D721Med (cell line): ENCODE results near the gene TBX21.

Experiments used
- DNase-seq: peaks from one replicate; pipeline ENCODE4 v3.0.0; 2011; ENCODE audit warnings: low spot score; ENCODE audit not compliant: insufficient read length
- FAIRE-seq: peaks from 2 replicates; lab custom pipeline; 2011; peaks lifted over from hg19 to GRCh38; lab: Jason Lieb, UNC
- TF ChIP-seq, protein P1 (sequence below): IDR thresholded peaks from 2 replicates; pipeline ENCODE4 v1.5.1; 2012; ENCODE audit warnings: mild to moderate bottlenecking, control low read depth; ENCODE audit not compliant: insufficient read depth; ENCODE audit errors: missing control alignments

TBX21 gene, protein sequence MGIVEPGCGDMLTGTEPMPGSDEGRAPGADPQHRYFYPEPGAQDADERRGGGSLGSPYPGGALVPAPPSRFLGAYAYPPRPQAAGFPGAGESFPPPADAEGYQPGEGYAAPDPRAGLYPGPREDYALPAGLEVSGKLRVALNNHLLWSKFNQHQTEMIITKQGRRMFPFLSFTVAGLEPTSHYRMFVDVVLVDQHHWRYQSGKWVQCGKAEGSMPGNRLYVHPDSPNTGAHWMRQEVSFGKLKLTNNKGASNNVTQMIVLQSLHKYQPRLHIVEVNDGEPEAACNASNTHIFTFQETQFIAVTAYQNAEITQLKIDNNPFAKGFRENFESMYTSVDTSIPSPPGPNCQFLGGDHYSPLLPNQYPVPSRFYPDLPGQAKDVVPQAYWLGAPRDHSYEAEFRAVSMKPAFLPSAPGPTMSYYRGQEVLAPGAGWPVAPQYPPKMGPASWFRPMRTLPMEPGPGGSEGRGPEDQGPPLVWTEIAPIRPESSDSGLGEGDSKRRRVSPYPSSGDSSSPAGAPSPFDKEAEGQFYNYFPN

DNA sequence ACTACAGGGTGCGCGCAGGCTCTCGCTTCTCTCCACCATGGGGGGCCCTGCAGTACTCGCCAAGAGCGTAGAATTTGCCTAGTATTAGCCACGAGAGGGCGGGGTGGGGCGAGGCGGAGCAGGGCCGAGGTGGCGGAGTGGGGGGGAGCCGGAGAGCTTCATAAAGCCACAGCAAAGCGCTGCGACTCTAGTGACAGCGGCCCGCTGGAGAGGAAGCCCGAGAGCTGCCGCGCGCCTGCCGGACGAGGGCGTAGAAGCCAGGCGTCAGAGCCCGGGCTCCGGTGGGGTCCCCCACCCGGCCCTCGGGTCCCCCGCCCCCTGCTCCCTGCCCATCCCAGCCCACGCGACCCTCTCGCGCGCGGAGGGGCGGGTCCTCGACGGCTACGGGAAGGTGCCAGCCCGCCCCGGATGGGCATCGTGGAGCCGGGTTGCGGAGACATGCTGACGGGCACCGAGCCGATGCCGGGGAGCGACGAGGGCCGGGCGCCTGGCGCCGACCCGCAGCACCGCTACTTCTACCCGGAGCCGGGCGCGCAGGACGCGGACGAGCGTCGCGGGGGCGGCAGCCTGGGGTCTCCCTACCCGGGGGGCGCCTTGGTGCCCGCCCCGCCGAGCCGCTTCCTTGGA, at the start of gene TBX21:
TBX21 (plus strand) TSS at position 190 of the 627 bp plus-strand sequence; CDS start at position 409, 219 bp downstream.
- TF ChIP-seq, protein P1, sequence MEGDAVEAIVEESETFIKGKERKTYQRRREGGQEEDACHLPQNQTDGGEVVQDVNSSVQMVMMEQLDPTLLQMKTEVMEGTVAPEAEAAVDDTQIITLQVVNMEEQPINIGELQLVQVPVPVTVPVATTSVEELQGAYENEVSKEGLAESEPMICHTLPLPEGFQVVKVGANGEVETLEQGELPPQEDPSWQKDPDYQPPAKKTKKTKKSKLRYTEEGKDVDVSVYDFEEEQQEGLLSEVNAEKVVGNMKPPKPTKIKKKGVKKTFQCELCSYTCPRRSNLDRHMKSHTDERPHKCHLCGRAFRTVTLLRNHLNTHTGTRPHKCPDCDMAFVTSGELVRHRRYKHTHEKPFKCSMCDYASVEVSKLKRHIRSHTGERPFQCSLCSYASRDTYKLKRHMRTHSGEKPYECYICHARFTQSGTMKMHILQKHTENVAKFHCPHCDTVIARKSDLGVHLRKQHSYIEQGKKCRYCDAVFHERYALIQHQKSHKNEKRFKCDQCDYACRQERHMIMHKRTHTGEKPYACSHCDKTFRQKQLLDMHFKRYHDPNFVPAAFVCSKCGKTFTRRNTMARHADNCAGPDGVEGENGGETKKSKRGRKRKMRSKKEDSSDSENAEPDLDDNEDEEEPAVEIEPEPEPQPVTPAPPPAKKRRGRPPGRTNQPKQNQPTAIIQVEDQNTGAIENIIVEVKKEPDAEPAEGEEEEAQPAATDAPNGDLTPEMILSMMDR = peak; percentile 41
- FAIRE-seq (no peak), DNase-seq (peak; percentile 79)

- FAIRE-seq (no peak), DNase-seq (no peak)
- TF ChIP-seq, protein P1 = no peak
Measured at GRCh38 chr17:47684025-47684424, 49.0 kb upstream of the TBX21 start.

GRCh38 chr17:47684535-47685193, 48.4 kb upstream of the TBX21 start:
- FAIRE-seq = no peak
- TF ChIP-seq, protein P1 = no peak

DNA sequence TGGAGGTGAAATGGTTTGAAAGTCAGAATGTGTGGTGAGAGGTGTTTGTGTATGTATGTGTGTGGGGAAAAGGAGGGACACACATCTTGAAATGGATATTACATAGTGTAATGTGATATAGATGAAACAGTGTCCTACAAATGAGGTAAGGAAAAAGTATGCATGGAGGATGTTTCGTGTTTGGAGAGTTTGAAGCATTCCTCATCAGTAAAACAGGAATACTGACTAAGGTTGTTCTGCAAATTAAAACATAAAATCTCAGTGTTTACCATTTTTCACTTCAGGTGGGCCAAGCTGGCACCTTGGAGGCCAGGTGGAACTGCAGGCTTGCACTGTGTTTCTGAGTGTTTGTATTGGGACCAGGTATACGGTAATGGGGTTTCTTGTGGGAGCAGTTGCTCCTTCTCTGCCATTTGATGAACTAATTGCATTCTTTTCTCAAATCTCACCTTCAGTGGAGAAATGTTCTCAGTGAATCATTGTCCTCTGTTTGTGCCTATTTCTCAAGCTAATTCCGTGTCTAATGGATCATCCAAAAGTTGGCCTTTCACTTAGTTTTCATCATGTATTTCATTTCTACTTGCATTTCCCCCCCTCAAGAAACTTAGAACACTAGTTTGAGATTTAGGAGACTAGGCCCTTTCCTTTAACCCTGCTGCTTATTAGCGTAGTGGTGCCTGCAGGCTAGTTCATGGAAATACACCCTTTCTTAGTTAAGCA, 47.3 kb upstream of the TBX21 start:
- DNase-seq (no peak), FAIRE-seq (no peak)
- TF ChIP-seq, protein P1 = no peak

More at GRCh38 chr17:47684535-47685193, 48.4 kb upstream of the TBX21 start:
- no peak for DNase-seq

- TF ChIP-seq, protein P1 = no peak
- DNase-seq = no peak
- FAIRE-seq = no peak
Measured at GRCh38 chr17:47686276-47686635, 46.8 kb upstream of the TBX21 start.

GRCh38 chr17:47686664-47687327, 46.2 kb upstream of the TBX21 start:
- FAIRE-seq (no peak), DNase-seq (no peak)
- TF ChIP-seq, protein P1 = no peak
